ENCODE results near the gene FARP1.

Gene FARP1

GRCh38 chr13:98490866-98491265 lies 348.0 kb downstream of the FARP1 start:
- no peak for FAIRE-seq
- no peak for TF ChIP-seq POLR2A (IDR thresholded peaks at IDR 0.05; ENCODE audit: low read depth, low read length)
- no peak for DNase-seq (ENCODE audit: insufficient read length, low spot score)

GRCh38 chr13:98492335-98493041 lies 349.6 kb downstream of the FARP1 start:
- FAIRE-seq, result no peak
- no peak for DNase-seq (ENCODE audit: insufficient read length, low spot score)

GRCh38 chr13:98493042-98493712 lies 350.3 kb downstream of the FARP1 start:
- TF ChIP-seq POLR2A (IDR thresholded peaks at IDR 0.05; ENCODE audit: low read depth, low read length), result no peak
- no peak for FAIRE-seq
- DNase-seq (ENCODE audit: insufficient read length, low spot score), result no peak

More at GRCh38 chr13:98492335-98493041, 349.6 kb downstream of the FARP1 start:
- TF ChIP-seq POLR2A (IDR thresholded peaks at IDR 0.05; ENCODE audit: low read depth, low read length), result no peak

- TF ChIP-seq POLR2A (IDR thresholded peaks at IDR 0.05; ENCODE audit: low read depth, low read length), result no peak
- DNase-seq (ENCODE audit: insufficient read length, low spot score) (no peak), FAIRE-seq (no peak)
These were observed 351.9 kb downstream of the FARP1 start for GRCh38 chr13:98494769-98495168.

- DNase-seq (ENCODE audit: insufficient read length, low spot score), result no peak
- no peak for TF ChIP-seq POLR2A (IDR thresholded peaks at IDR 0.05; ENCODE audit: low read depth, low read length)
- FAIRE-seq, result no peak
These were observed 353.0 kb downstream of the FARP1 start for GRCh38 chr13:98495627-98496478.

- DNase-seq (ENCODE audit: insufficient read length, low spot score), result no peak
- no peak for TF ChIP-seq POLR2A (IDR thresholded peaks at IDR 0.05; ENCODE audit: low read depth, low read length)
- FAIRE-seq, result no peak
These were observed 353.5 kb downstream of the FARP1 start for GRCh38 chr13:98496479-98496791.

GRCh38 chr13:98496966-98497365 lies 354.1 kb downstream of the FARP1 start:
- FAIRE-seq, result no peak
- TF ChIP-seq POLR2A (IDR thresholded peaks at IDR 0.05; ENCODE audit: low read depth, low read length), result no peak

GRCh38 chr13:98500963-98501421 lies 358.1 kb downstream of the FARP1 start:
- DNase-seq (ENCODE audit: insufficient read length, low spot score), result no peak
- no peak for FAIRE-seq
- no peak for TF ChIP-seq POLR2A (IDR thresholded peaks at IDR 0.05; ENCODE audit: low read depth, low read length)

More at GRCh38 chr13:98496966-98497365, 354.1 kb downstream of the FARP1 start:
- no peak for DNase-seq (ENCODE audit: insufficient read length, low spot score)

GRCh38 chr13:98503175-98504028 lies 360.5 kb downstream of the FARP1 start:
- DNase-seq (ENCODE audit: insufficient read length, low spot score), result no peak
- no peak for TF ChIP-seq POLR2A (IDR thresholded peaks at IDR 0.05; ENCODE audit: low read depth, low read length)
- no peak for FAIRE-seq

GRCh38 chr13:98504029-98504351 lies 361.1 kb downstream of the FARP1 start:
- no peak for TF ChIP-seq POLR2A (IDR thresholded peaks at IDR 0.05; ENCODE audit: low read depth, low read length)
- FAIRE-seq, result no peak
- no peak for DNase-seq (ENCODE audit: insufficient read length, low spot score)

GRCh38 chr13:98504371-98504963 lies 361.6 kb downstream of the FARP1 start:
- TF ChIP-seq POLR2A (IDR thresholded peaks at IDR 0.05; ENCODE audit: low read depth, low read length), result no peak
- DNase-seq (ENCODE audit: insufficient read length, low spot score) (no peak), FAIRE-seq (no peak)
